Stomach (tissue), 9 donors: Measurements from ENCODE around the gene PERM1. TPM values are rescaled to one million over a fixed set of nuclear protein-coding genes. Genes with fewer than 3 reads are reported as not detected.
A peak's percentile ranks its signal among the peaks of the same experiment; 100 is the strongest.

Experiments used
- DNase-seq, 2 donors: peaks; one replicate each; pipeline versions ENCODE4 v3.0.0 to v3.0.0-alpha.2; 2013 to 2019
- H3K27ac ChIP-seq, 5 donors: fragments of 200-600 bp in 4 of 5; sonication (generic) in 4 of 5; one replicate each; pipeline ENCODE4 v1.5.1; 2013 to 2019; ENCODE audit warnings: mild to moderate bottlenecking in 1 of 5, moderate library complexity in 1 of 5
- H3K27me3 ChIP-seq, 3 donors: fragments of 200-600 bp; sonication (generic); one replicate each; pipeline ENCODE4 v1.5.1; 2017 to 2019; ENCODE audit warnings: mixed run types in 1 of 3
- H3K36me3 ChIP-seq, 4 donors: fragments of 200-600 bp; sonication (generic); 1 replicate in 3 of 4; 2 replicates in 1 of 4; pipeline ENCODE4 v1.5.1; 2016 to 2019
- H3K4me1 ChIP-seq, 4 donors: fragments of 200-600 bp; sonication (generic); one replicate each; pipeline ENCODE4 v1.5.1; 2016 to 2019
- H3K4me3 ChIP-seq, 4 donors: fragments of 200-600 bp; sonication (generic) in 3 of 4; one replicate each; pipeline ENCODE4 v1.5.1; 2016 to 2019; ENCODE audit warnings: mild to moderate bottlenecking in 1 of 4
- H3K9me3 ChIP-seq, 4 donors: fragments of 200-600 bp; sonication (generic); one replicate each; pipeline ENCODE4 v1.5.1; 2016 to 2019
- EP300 ChIP-seq: sonication (generic); formaldehyde crosslinking; IDR thresholded peaks from one replicate; pipeline ENCODE4 v1.6.1; 2017; ENCODE audit warnings: antibody characterized with exemption
- POLR2A ChIP-seq, 4 donors: fragments of 450-650 bp; IDR thresholded peaks; one replicate each; pipeline ENCODE4 v1.6.1; 2016; ENCODE audit warnings: antibody characterized with exemption in 4 of 4, control low read depth in 2 of 4, mild to moderate bottlenecking in 1 of 4, moderate library complexity in 1 of 4
- POLR2AphosphoS5 ChIP-seq, 3 donors: sonication (generic); formaldehyde crosslinking; IDR thresholded peaks; one replicate each; pipeline ENCODE4 v1.6.1; 2016; ENCODE audit warnings: antibody characterized with exemption in 3 of 3
- WGBS, 5 donors: extraction: QIAGEN DNeasy Blood & Tissue Kit in 3 of 5; methylation state at CpG; one replicate each; pipeline versions ENCODE4 v1.1.5 to v1.1.7; 2013 to 2018; 5-methylcytosine and 5-hydroxymethylcytosine counted together
- intact Hi-C: fragments of 100-400 bp; cut with DNase I; formaldehyde crosslinking; loops from one replicate; pipeline ENCODE4 v1.15.1; 2023; ENCODE audit warnings: low total_unique reads
- polyA plus RNA-seq, 3 donors: library from polyadenylated mRNA; stranded (reverse); fragments of 200-250 nt; gene quantifications; one replicate each; pipeline ENCODE4 v1.2.3, GENCODE V29; 2013
- total RNA-seq, 5 donors: library from RNA; depleted of rRNA; stranded (reverse); fragments of >200 nt; gene quantifications; one replicate each; pipeline versions ENCODE4 v1.1.0 to v1.2.3, GENCODE V29; 2014 to 2016
- TF ChIP-seq, protein P1 (sequence below), 7 experiments: fragments of 450-650 bp in 4 of 7; fragments of 200-600 bp in 3 of 7; sonication (generic) in 3 of 7; IDR thresholded peaks; one replicate each; pipeline ENCODE4 v1.5.1; 2016 to 2019; ENCODE audit warnings: antibody characterized with exemption in 7 of 7, control low read depth in 2 of 7, mild to moderate bottlenecking in 1 of 7
- donor health status: healthy with polysubstance abuse.
- donor health status: Bipolar disorder and iron deficiency.
- donor health status: healthy.

Gene PERM1
- total and polyA plus RNA-seq, 8 donors = 0.37 to 0.88 (median 0.45) TPM; not detected in 4

DNA sequence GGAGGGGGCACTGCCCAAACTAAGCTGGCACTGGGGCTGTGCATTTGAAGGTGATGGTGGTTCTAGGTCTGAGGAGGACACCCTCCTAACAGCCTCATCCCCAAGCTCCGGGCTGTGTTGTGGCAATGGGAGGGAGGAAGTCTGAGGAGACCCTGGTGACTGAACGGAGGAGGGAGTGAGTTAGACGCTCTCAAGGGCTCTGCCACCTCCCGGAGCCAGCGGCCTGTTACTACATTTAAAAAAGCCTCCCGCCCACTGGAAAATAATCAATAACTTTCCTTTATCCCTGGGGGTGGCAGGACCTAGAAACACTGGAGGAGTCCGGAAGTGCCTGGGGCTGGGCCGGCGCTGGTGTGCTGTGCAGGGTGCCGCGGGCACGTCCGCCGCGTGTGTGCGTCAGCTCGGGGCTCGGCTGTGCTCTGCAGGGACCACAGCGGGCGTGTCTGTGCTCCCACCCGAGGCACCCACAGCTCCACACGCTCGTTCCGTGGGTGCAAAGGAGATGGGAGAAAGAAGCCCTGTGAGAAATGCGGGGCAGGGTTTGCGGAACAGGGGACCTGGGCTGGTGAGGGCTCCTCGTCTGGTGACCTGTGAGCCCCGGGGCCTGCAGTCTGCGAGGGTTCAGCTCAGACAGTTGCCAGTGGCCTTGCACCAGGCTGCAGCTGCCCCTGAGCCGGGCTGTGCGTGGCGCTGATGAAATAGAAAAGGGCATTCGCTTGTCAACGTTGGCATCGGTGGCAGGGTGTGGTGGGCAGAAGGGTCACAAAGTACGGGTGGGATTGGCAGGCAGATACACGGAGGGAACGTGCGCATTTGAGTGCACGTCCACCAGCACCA is 52.9 kb downstream of the PERM1 start:
- 65 to 83% (median 71%) methylated on average over 40 of the region's 40 CpGs for WGBS, 5 donors
- no peak for TF ChIP-seq POLR2A (IDR thresholded peaks at IDR 0.05)
- TF ChIP-seq, protein P1, sequence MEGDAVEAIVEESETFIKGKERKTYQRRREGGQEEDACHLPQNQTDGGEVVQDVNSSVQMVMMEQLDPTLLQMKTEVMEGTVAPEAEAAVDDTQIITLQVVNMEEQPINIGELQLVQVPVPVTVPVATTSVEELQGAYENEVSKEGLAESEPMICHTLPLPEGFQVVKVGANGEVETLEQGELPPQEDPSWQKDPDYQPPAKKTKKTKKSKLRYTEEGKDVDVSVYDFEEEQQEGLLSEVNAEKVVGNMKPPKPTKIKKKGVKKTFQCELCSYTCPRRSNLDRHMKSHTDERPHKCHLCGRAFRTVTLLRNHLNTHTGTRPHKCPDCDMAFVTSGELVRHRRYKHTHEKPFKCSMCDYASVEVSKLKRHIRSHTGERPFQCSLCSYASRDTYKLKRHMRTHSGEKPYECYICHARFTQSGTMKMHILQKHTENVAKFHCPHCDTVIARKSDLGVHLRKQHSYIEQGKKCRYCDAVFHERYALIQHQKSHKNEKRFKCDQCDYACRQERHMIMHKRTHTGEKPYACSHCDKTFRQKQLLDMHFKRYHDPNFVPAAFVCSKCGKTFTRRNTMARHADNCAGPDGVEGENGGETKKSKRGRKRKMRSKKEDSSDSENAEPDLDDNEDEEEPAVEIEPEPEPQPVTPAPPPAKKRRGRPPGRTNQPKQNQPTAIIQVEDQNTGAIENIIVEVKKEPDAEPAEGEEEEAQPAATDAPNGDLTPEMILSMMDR (IDR thresholded peaks at IDR 0.05) = no peak
- no peak for TF ChIP-seq EP300
- TF ChIP-seq POLR2AphosphoS5 (IDR thresholded peaks at IDR 0.05) = no peak

DNA sequence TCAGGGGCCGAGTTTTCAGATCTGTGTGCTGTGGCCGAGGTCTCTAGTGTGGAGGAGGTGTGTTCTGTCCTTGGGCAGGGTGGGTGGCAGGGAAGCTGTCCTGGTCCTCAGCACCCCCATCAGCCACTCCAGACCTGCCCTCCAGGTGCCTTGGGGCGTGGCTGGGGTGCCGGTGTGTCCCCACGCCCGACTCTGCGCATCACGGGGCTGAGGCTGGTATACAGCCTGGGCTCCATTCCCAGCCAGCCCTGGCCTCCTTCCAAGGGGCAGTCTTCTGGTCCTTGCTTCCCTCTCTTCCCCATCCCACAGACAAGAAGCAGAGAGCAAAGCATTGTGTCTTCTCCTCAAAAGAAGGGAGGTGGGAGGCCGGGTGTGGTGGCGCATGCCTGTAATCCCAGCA is 54.1 kb downstream of the PERM1 start:
- Histone ChIP-seq H3K4me1 (peaks cover 34 to 53% (median 36%) of the 10 kb centered on the region in 4 donors), H3K36me3 (no peaks in the 10 kb centered on the region), H3K4me3 (no peak overlapping the region), H3K9me3 (no peaks in the 10 kb centered on the region), H3K27ac (no peak overlapping the region), H3K27me3 (peaks cover 0 to 93% (median 47%) of the 10 kb centered on the region in 3 donors)
- WGBS, 5 donors = 31 to 52% (median 34%) methylated on average over 9 to 10 of the region's 10 CpGs
- TF ChIP-seq EP300 = no peak
- TF ChIP-seq POLR2AphosphoS5 (IDR thresholded peaks at IDR 0.05) = no peak
- TF ChIP-seq, protein P1 (IDR thresholded peaks at IDR 0.05) = no peak
- no peak for TF ChIP-seq POLR2A (IDR thresholded peaks at IDR 0.05)
- no peak for DNase-seq
- intact Hi-C loops = no loop called here

More for the DNA sequence above, 52.9 kb downstream of the PERM1 start:
- Histone ChIP-seq H3K27ac (no peak overlapping the region), H3K9me3 (no peaks in the 10 kb centered on the region), H3K4me1 (peaks cover 30 to 50% (median 36%) of the 10 kb centered on the region in 4 donors), H3K27me3 (peaks cover 0 to 91% (median 34%) of the 10 kb centered on the region in 3 donors), H3K36me3 (no peaks in the 10 kb centered on the region), H3K4me3 (no peak overlapping the region)
- no peak for DNase-seq
- intact Hi-C loops = no loop called here

DNA sequence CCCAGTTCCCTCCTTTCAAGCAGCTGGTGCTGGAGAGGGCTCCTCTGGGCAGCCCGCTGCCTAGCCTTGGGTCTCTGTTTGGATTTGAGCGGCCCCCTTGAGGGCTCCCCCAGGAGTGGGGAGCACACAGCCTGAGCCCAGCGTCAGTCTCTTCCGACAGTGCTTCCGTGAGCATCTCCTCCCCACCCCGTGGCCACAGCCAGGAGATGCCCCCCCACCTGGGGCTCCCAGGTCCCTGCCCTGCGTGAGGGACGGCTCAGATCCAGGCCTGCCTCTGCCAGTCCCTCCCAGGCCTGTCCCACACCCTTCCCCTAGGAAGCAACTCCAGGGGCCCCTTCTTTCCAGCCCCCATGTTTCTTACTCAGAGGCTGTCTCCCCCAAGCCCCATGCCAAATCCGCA is 54.7 kb downstream of the PERM1 start:
- TF ChIP-seq POLR2AphosphoS5 (IDR thresholded peaks at IDR 0.05) (no peak), POLR2A (IDR thresholded peaks at IDR 0.05) (no peak), EP300 (no peak)
- TF ChIP-seq, protein P1 (IDR thresholded peaks at IDR 0.05) = no peak
- intact Hi-C loops = no loop called here
- Histone ChIP-seq H3K4me1 (peaks cover 32 to 53% (median 35%) of the 10 kb centered on the region in 4 donors), H3K27ac (no peak overlapping the region), H3K9me3 (no peaks in the 10 kb centered on the region), H3K4me3 (no peak overlapping the region), H3K36me3 (no peaks in the 10 kb centered on the region), H3K27me3 (peaks cover 0 to 93% (median 51%) of the 10 kb centered on the region in 3 donors)
- DNase-seq = no peak
- WGBS, 5 donors = 45 to 73% (median 54%) methylated on average over 8 to 9 of the region's 9 CpGs

DNA sequence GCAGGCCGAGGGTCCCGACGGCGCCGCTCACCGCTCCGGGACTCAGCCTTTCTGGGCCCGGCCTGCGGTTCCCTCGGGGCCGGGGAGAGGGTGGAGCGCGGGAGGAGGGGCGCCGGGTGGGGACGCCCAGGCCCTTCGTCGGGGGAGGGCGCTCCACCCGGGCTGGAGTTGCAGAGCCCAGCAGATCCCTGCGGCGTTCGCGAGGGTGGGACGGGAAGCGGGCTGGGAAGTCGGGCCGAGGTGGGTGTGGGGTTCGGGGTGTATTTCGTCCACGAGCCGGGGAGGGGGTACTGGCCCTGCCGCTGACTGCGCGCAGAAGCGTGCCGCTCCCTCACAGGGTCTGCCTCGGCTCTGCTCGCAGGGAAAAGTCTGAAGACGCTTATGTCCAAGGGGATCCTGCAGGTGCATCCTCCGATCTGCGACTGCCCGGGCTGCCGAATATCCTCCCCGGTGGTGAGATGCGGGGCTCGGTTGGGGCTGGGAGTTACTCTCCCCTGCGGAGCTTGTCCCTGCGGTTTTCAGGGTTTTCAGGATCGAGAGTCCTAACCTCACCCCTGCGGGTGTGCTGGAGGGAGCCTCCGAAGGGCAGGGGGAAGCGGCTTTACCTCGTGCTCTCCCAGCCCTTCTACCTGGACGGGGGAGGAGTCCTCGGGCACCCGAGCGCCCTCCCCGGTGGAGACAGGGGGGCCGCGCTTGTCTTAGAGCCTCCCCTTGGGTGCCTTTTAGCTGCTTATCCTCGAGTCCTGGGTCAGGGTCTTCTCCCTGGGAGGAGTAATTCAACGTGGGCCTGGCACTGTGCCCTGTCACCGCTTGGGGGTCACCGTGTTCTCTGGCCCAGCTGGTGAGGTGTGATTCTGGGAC is 56.1 kb downstream of the PERM1 start:
- TF ChIP-seq POLR2AphosphoS5 (IDR thresholded peaks at IDR 0.05) (no peak), EP300 (no peak), POLR2A (IDR thresholded peaks at IDR 0.05) (no peak)
- TF ChIP-seq, protein P1 (IDR thresholded peaks at IDR 0.05) = no peak
- peaks cover 0 to 97% (median 51%) of the 10 kb centered on the region in 3 donors for H3K27me3 ChIP-seq
- peak in 1 of 2 donors; percentile 79 for DNase-seq
- 6 to 18% (median 10%) methylated on average over 14 to 65 of the region's 65 CpGs for WGBS, 5 donors
- peak overlapping the region in 2 of 5 donors; percentile 63 to 72 for H3K27ac ChIP-seq
- peaks cover 39 to 65% (median 45%) of the 10 kb centered on the region in 4 donors for H3K4me1 ChIP-seq
- intact Hi-C loops = no loop called here
- H3K36me3 ChIP-seq = no peaks in the 10 kb centered on the region
- H3K9me3 ChIP-seq = no peaks in the 10 kb centered on the region
- H3K4me3 ChIP-seq = peak overlapping the region; percentile 54 to 67 (median 59)
